Measurements from ENCODE around the gene CANX. TPM values are rescaled to one million over a fixed set of nuclear protein-coding genes. Genes with fewer than 3 reads are reported as not detected.
A peak's percentile ranks its signal among the peaks of the same experiment; 100 is the strongest.
"Not testable (repeated sequence)": the region's sequence is repeated elsewhere in the genome, so short reads cannot be mapped to it uniquely, and the experiment has no call there.

CANX gene
- total RNA-seq, 4 donors from 2014 or later: 185 to 282 (median 240) TPM

DNA sequence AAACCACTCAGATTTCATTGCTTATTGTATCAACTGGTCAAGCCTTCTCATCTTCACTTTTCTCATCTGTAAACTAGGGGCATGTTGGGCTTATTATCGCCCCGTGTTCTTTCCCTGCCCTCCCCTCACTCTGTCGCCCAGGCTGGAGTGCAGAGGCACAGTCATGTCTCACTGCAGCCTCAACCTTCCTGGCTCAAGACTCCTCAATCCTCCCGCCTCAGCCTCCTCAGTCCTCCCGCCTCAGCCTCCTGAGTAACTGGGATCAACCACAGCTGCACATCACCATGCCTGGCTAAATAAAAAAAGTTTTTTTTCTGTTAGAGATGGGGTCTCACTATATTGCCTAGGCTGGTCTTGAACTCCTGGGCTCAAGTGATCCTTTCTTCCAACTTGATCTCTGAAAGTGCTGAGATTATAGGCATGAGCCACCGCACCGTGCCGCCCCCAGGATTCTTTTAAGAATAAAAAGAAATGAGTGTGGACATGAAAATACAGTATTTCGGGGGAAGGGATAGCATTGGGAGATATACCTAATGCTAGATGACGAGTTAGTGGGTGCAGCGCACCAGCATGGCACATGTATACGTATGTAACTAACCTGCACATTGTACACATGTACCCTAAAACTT, 35.9 kb downstream of the CANX start:
- peak overlapping the region; percentile 97 for H3K4me3 ChIP-seq
- WGBS: 76% methylated on average over 12 of the region's 12 CpGs
- peak overlapping the region; percentile 98 for H3K27ac ChIP-seq
- TF ChIP-seq POLR2A (IDR thresholded peaks at IDR 0.05) (no peak), POLR2AphosphoS5 (IDR thresholded peaks at IDR 0.05) (no peak)
- DNase-seq (ENCODE audit: low spot score in 2 of 2): no peak
- H3K27me3 ChIP-seq: no peaks in the 10 kb centered on the region
- H3K9me3 ChIP-seq: no peaks in the 10 kb centered on the region
- peaks cover 3% of the 10 kb centered on the region for H3K36me3 ChIP-seq
- peaks cover 42% of the 10 kb centered on the region for H3K4me1 ChIP-seq

DNA sequence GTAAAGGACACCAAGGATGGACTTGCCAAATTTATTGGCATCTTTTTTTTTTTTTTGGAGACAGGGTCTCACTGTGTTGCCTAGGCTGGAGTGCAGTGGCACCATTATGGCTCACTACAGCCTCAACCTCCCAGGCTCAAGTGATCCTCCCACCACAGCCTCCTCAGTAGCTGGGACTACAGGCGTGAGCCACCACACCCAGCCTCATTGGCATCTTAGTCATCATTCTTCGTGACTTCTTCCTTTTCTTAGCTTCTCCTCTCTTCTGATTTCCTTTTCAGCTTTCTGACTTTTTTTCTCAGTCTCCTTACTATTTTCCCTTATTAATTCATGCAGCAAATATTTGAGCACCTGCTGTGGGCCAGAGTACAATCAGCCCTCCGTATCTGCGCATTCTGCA, 40.0 kb downstream of the CANX start:
- 83% methylated on average over 4 of the region's 4 CpGs for WGBS
- DNase-seq (ENCODE audit: low spot score in 2 of 2): no peak
- H3K4me1 ChIP-seq: peaks cover 35% of the 10 kb centered on the region

DNA sequence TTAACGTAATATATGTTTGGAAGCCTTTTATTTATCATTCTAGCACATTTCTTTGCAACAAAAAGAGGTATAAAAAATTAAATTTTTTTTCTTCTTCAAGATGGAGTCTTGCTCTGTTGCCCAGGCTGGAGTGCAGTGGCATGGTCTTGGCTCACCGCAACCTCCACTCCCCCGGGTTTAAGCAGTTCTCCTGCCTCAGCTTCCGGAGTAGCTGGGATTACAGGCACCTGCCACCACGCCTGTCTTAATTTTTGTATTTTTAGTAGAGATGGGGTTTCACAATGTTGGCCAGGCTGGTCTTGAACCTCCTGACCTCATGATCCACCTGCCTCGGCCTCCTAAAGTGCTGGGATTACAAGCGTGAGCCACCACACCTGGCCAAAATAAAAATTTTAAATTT, 45.3 kb downstream of the CANX start:
- not testable (repeated sequence) for H3K9me3 ChIP-seq; H3K27me3 ChIP-seq; H3K27ac ChIP-seq; H3K36me3 ChIP-seq; H3K4me1 ChIP-seq; DNase-seq (ENCODE audit: low spot score in 2 of 2); H3K4me3 ChIP-seq
- 91% methylated on average over 7 of the region's 7 CpGs for WGBS

More for the DNA sequence above, 40.0 kb downstream of the CANX start:
- TF ChIP-seq POLR2AphosphoS5 (IDR thresholded peaks at IDR 0.05) (no peak), POLR2A (IDR thresholded peaks at IDR 0.05) (no peak)
- TF ChIP-seq, protein P1, sequence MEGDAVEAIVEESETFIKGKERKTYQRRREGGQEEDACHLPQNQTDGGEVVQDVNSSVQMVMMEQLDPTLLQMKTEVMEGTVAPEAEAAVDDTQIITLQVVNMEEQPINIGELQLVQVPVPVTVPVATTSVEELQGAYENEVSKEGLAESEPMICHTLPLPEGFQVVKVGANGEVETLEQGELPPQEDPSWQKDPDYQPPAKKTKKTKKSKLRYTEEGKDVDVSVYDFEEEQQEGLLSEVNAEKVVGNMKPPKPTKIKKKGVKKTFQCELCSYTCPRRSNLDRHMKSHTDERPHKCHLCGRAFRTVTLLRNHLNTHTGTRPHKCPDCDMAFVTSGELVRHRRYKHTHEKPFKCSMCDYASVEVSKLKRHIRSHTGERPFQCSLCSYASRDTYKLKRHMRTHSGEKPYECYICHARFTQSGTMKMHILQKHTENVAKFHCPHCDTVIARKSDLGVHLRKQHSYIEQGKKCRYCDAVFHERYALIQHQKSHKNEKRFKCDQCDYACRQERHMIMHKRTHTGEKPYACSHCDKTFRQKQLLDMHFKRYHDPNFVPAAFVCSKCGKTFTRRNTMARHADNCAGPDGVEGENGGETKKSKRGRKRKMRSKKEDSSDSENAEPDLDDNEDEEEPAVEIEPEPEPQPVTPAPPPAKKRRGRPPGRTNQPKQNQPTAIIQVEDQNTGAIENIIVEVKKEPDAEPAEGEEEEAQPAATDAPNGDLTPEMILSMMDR (IDR thresholded peaks at IDR 0.05): no peak
- no peaks in the 10 kb centered on the region for H3K36me3 ChIP-seq
- no peaks in the 10 kb centered on the region for H3K9me3 ChIP-seq
- no peak overlapping the region for H3K4me3 ChIP-seq
- no peaks in the 10 kb centered on the region for H3K27me3 ChIP-seq
- no peak overlapping the region for H3K27ac ChIP-seq

DNA sequence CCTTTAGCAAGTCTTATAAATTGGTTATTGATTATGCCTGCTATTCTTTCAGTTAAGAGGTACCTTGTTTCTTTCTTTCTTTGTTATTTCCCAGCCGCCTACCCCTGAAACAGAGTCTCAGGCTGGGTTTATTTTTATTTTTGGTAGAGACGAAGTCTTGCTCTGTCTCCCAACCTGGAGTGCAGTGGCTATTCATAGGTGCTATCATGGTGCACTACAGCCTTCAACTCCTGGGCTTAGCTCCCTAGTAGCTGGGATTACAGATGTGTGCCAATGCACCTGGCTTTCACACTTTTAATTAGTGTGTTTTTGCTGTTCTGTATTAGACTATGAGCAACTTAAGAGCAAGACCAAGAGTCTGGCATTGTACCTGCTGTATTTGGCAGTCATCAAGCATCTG, 48.1 kb downstream of the CANX start:
- TF ChIP-seq EP300 (IDR thresholded peaks at IDR 0.05): no peak
- no peak for TF ChIP-seq POLR2A (IDR thresholded peaks at IDR 0.05)
- TF ChIP-seq, protein P1 (IDR thresholded peaks at IDR 0.05): no peak
- TF ChIP-seq POLR2AphosphoS5 (IDR thresholded peaks at IDR 0.05): no peak
- WGBS: 100% methylated on average over 2 of the region's 2 CpGs
- H3K4me1 ChIP-seq: no peaks in the 10 kb centered on the region
- H3K9me3 ChIP-seq: no peaks in the 10 kb centered on the region
- no peak overlapping the region for H3K4me3 ChIP-seq
- H3K36me3 ChIP-seq: peaks cover 3% of the 10 kb centered on the region
- DNase-seq (ENCODE audit: low spot score in 2 of 2): no peak
- no peak overlapping the region for H3K27ac ChIP-seq
- H3K27me3 ChIP-seq: no peaks in the 10 kb centered on the region

DNA sequence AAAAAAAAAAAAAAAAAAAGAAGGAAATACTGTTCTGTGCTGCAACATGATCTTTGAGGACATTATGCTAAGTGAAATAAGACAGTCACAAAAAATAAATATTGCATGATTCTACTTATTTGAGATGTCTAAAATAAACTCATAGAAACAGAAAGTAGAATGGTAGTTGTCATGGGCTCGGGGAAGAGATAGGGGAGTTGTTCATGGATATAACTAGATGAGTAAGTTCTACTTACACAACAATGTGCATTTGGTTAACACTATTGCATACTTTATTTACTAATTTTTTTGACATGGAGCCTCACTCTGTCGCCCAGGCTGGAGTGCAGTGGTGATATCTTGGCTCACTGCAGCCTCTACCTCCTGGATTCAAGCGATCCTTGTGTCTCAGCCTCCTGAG, 49.0 kb downstream of the CANX start:
- Histone ChIP-seq H3K4me1 (no peaks in the 10 kb centered on the region), H3K36me3 (peaks cover 3% of the 10 kb centered on the region), H3K27me3 (no peaks in the 10 kb centered on the region), H3K9me3 (no peaks in the 10 kb centered on the region), H3K4me3 (no peak overlapping the region), H3K27ac (no peak overlapping the region)
- TF ChIP-seq, protein P1 (IDR thresholded peaks at IDR 0.05): no peak
- TF ChIP-seq POLR2A (IDR thresholded peaks at IDR 0.05) (no peak), POLR2AphosphoS5 (IDR thresholded peaks at IDR 0.05) (no peak), EP300 (IDR thresholded peaks at IDR 0.05) (no peak)
- 91% methylated on average over 3 of the region's 3 CpGs for WGBS
- no peak for DNase-seq (ENCODE audit: low spot score in 2 of 2)

DNA sequence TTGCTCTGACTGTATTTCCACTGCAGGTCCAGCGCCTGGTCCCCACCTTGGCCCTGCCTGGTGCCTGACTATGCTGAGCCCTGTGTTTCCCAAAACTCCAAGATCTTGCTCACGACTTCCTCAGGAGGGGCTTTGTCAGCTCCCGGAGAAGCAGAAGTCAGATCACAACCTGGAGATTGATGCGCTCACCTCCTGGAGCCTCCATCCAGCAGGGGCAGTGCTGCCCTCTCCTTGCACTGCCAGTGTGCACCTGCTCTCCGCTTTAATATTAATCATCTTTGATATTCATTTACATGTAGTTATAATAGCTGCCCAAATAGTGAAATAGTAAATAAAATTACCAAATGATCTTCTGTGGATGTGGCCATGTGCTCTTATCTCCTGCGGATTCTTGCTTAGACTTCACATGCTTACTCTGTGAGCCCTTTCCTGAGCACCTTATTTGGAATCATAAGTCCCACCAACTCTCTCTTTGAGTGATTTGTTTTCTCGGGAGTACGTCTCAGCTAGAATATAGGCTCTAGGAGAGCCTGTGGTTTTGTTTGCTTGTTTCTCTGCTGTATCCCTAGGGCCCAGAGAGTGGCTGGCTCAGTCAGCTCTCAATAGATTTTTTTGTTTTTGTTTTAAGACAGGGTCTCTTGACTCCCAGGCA, 51.2 kb downstream of the CANX start:
- WGBS: 86% methylated on average over 8 of the region's 8 CpGs
- no peaks in the 10 kb centered on the region for H3K9me3 ChIP-seq
- H3K36me3 ChIP-seq: peaks cover 3% of the 10 kb centered on the region
- H3K4me1 ChIP-seq: peaks cover 11% of the 10 kb centered on the region
- no peak for DNase-seq (ENCODE audit: low spot score in 2 of 2)
- TF ChIP-seq, protein P1 (IDR thresholded peaks at IDR 0.05): no peak
- TF ChIP-seq EP300 (IDR thresholded peaks at IDR 0.05) (no peak), POLR2AphosphoS5 (IDR thresholded peaks at IDR 0.05) (no peak), POLR2A (IDR thresholded peaks at IDR 0.05) (no peak)
- H3K4me3 ChIP-seq: no peak overlapping the region
- H3K27me3 ChIP-seq: no peaks in the 10 kb centered on the region
- H3K27ac ChIP-seq: no peak overlapping the region

Data from suprapubic skin (tissue), 4 donors.